Neutrophil (primary cell): Measurements from ENCODE around the gene S100A1.
"Not testable (repeated sequence)": the region's sequence is repeated elsewhere in the genome, so short reads cannot be mapped to it uniquely, and the experiment has no call there.

Experiments used
- H3K27ac ChIP-seq: fragments of 200-600 bp; sonication (generic); 2 replicates; pipeline ENCODE4 v1.5.1; 2016; ENCODE audit warnings: mild to moderate bottlenecking, moderate library complexity
- H3K27me3 ChIP-seq: fragments of 200-600 bp; sonication (generic); 2 replicates; pipeline ENCODE4 v1.6.0; 2016; ENCODE audit warnings: mild to moderate bottlenecking
- H3K36me3 ChIP-seq: fragments of 200-600 bp; sonication (generic); 2 replicates; pipeline ENCODE4 v1.5.1; 2017
- H3K4me1 ChIP-seq, 2 experiments: fragments of 200-600 bp in 1 of 2; sonication (generic) in 1 of 2; 1 replicate in 1 of 2; 2 replicates in 1 of 2; pipeline versions ENCODE4 v1.5.1 to v1.6.1; 2013 to 2016; ENCODE audit warnings: low read depth in 1 of 2, low read length in 1 of 2, mild to moderate bottlenecking in 1 of 2, moderate library complexity in 1 of 2; ENCODE audit not compliant: control insufficient read depth in 1 of 2, insufficient read depth in 1 of 2
- H3K4me3 ChIP-seq, 2 experiments: fragments of 200-600 bp in 1 of 2; sonication (generic) in 1 of 2; 1 replicate in 1 of 2; 2 replicates in 1 of 2; pipeline ENCODE4 v1.5.1; 2013 to 2016; ENCODE audit warnings: low read depth in 1 of 2, low read length in 1 of 2, mild to moderate bottlenecking in 1 of 2, moderate library complexity in 1 of 2
- H3K9me3 ChIP-seq: fragments of 200-600 bp; sonication (generic); 2 replicates; pipeline ENCODE4 v1.5.1; 2016
- TF ChIP-seq, protein P1 (sequence below): fragments of 200-600 bp; sonication (generic); IDR thresholded peaks from 2 replicates; pipeline ENCODE4 v1.5.1; 2016; ENCODE audit warnings: antibody characterized with exemption

Gene S100A1

DNA sequence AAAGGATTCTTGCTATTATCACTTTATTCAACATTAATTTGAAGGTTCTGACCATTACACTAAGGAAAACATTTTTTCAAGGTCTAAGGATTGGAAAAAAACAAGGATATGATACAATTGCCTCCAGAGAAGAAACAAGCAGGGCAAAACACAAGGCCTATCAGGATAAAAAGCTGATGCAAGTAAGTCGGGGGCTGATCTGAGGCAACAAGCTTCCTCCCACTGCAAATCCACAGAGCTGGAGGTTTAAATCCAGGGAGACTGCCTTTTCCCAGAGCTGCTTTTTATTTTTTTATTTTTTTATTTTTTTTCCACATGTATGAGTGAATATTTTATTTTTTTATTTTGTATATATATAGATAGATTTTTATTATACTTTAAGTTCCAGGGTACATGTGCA is 43.2 kb upstream of the S100A1 start:
- H3K9me3 ChIP-seq: no peaks in the 10 kb centered on the region
- H3K27me3 ChIP-seq: peaks cover 14% of the 10 kb centered on the region
- no peaks in the 10 kb centered on the region for H3K4me1 ChIP-seq
- no peak overlapping the region for H3K4me3 ChIP-seq
- TF ChIP-seq, protein P1, sequence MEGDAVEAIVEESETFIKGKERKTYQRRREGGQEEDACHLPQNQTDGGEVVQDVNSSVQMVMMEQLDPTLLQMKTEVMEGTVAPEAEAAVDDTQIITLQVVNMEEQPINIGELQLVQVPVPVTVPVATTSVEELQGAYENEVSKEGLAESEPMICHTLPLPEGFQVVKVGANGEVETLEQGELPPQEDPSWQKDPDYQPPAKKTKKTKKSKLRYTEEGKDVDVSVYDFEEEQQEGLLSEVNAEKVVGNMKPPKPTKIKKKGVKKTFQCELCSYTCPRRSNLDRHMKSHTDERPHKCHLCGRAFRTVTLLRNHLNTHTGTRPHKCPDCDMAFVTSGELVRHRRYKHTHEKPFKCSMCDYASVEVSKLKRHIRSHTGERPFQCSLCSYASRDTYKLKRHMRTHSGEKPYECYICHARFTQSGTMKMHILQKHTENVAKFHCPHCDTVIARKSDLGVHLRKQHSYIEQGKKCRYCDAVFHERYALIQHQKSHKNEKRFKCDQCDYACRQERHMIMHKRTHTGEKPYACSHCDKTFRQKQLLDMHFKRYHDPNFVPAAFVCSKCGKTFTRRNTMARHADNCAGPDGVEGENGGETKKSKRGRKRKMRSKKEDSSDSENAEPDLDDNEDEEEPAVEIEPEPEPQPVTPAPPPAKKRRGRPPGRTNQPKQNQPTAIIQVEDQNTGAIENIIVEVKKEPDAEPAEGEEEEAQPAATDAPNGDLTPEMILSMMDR: no peak
- H3K27ac ChIP-seq: no peak overlapping the region
- no peaks in the 10 kb centered on the region for H3K36me3 ChIP-seq

DNA sequence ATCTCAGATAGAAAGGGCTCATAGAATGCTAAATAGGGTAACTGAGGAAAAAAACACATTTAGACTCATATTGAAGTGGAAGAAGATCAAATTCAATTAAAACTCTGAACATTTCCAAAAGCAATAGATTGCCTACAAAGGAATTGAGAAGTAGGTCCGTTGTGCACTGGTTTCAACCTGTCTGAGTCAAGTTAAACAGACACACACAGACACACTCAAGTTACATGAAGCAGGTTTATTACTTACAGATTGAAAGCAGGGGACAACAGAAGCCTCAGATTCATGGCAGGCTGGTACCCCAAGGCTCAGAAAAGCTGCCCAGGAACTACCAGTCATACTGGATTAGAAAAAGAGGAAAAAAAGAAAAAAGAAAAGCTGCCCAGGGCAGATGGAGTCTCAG is 41.9 kb upstream of the S100A1 start:
- Histone ChIP-seq H3K4me1 (no peaks in the 10 kb centered on the region), H3K9me3 (no peaks in the 10 kb centered on the region), H3K27me3 (peaks cover 14% of the 10 kb centered on the region), H3K36me3 (no peaks in the 10 kb centered on the region), H3K27ac (no peak overlapping the region), H3K4me3 (no peak overlapping the region)
- TF ChIP-seq, protein P1: no peak

DNA sequence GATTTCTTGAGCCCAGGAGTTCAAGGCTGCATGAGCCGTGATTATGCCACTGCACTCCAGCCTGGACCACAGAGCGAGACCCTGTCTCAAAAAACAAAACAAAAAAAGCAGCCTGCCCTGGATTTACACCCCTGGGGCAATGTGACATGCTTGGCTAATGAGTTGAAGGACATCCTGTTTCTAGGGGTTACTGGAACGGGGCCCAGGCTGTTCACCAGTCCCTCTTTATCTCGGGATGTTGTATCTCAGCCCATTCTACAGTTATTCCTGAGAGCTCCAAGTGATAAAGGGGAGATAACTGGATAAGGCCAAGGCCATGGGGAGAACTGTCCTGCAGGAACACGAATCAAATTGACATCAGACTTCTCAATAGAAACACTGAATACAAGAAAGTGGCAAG is 40.9 kb upstream of the S100A1 start:
- H3K27ac ChIP-seq: no peak overlapping the region
- TF ChIP-seq, protein P1: no peak
- H3K4me3 ChIP-seq: no peak overlapping the region

DNA sequence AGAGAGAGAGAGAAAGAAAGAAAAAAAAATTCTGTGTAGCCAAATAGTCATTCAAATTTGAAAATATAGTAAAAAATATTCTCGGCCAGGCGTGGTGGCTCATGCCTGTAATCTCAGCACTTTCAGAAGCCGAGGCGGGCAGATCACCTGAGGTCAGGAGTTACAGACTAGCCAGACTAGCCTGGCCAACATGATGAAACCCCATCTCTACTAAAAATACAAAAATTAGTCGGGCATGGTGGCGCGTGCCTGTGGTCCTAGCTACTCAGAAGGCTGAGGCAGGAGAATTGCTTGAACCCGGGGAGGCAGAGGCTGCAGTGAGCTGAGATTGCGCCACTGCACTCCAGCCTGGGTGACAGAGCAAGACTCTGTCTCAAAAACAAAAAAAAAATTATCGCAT is 40.2 kb upstream of the S100A1 start:
- not testable (repeated sequence) for H3K4me1 ChIP-seq, H3K9me3 ChIP-seq, H3K4me3 ChIP-seq, H3K27ac ChIP-seq, H3K36me3 ChIP-seq
- H3K27me3 ChIP-seq: peaks cover 14% of the 10 kb centered on the region

More for the DNA sequence above, 40.9 kb upstream of the S100A1 start:
- H3K36me3 ChIP-seq: no peaks in the 10 kb centered on the region
- H3K4me1 ChIP-seq: no peaks in the 10 kb centered on the region
- peaks cover 14% of the 10 kb centered on the region for H3K27me3 ChIP-seq
- no peaks in the 10 kb centered on the region for H3K9me3 ChIP-seq

DNA sequence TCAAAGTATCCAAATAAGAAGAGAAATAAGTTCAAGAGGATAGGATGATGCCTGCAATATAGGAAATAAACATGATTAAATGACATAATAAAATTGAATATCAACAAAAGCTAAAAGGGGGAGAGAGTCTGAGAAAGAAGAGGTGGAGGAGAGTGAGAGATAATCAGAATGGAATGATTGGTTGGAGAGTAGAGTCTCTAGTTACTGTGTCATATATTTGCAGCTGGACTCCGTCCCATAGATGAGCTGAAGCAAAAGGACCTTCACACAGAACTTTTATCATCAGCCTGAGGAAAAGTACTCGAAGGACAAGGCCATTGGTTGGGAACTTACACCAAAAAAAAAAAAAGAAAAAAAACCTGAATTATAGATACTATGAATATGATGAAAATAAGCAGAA is 39.8 kb upstream of the S100A1 start:
- Histone ChIP-seq H3K4me3 (no peak overlapping the region), H3K9me3 (no peaks in the 10 kb centered on the region), H3K4me1 (no peaks in the 10 kb centered on the region), H3K27ac (no peak overlapping the region), H3K36me3 (no peaks in the 10 kb centered on the region), H3K27me3 (peaks cover 14% of the 10 kb centered on the region)
- TF ChIP-seq, protein P1: no peak

DNA sequence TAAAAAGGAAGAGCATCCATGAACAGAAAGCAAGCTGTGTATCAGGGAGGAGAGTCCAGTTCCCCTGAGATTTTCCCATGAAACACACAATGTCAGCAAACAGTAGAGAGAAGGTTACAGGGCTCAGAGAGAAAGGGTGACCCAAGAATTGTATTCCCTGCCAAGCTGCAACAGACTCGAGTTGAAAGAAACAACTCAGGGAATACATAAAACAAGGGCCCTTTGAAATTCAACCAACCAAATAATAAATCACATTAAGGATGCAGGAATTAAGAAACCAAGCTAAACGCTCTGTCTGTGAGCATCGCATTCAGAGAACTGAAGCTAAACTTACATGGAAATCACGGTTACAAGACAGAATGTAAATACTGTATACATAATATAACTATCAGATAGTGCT is 35.5 kb upstream of the S100A1 start:
- no peaks in the 10 kb centered on the region for H3K4me1 ChIP-seq
- H3K36me3 ChIP-seq: no peaks in the 10 kb centered on the region
- no peaks in the 10 kb centered on the region for H3K27me3 ChIP-seq
- H3K9me3 ChIP-seq: no peaks in the 10 kb centered on the region
- H3K27ac ChIP-seq: no peak overlapping the region
- H3K4me3 ChIP-seq: no peak overlapping the region
- TF ChIP-seq, protein P1: no peak
